K562 (cell line): ENCODE measurements around the gene CD82. TPM values are rescaled to one million over a fixed set of nuclear protein-coding genes. Genes with fewer than 3 reads are reported as not detected.

Source experiments
- ARNT ChIP-seq, 2 experiments: fragments of 450-650 bp; IDR thresholded peaks; 2 replicates each; pipeline ENCODE4 v1.6.1; 2016; ENCODE audit warnings: mild to moderate bottlenecking in 1 of 2
- ATF7 ChIP-seq: fragments of 450-650 bp; IDR thresholded peaks from 2 replicates; pipeline ENCODE4 v1.7.1; 2014; ENCODE audit warnings: mild to moderate bottlenecking, moderate library complexity
- BACH1 ChIP-seq: fragments of 200-800 bp; sonication (Bioruptor generic); IDR thresholded peaks from 2 replicates; pipeline ENCODE4 v1.6.1; 2016; ENCODE audit warnings: missing genetic modification characterization, missing compliant biosample characterization
- EHMT2 ChIP-seq: fragments of 450-650 bp; IDR thresholded peaks from 2 replicates; pipeline ENCODE4 v1.6.1; 2018; ENCODE audit warnings: antibody characterized with exemption
- EP400 ChIP-seq: fragments of 450-650 bp; IDR thresholded peaks from 2 replicates; pipeline ENCODE4 v1.6.1; 2017; ENCODE audit warnings: antibody characterized with exemption, mild to moderate bottlenecking, moderate library complexity
- ESRRA ChIP-seq: fragments of 450-650 bp; IDR thresholded peaks from 2 replicates; pipeline ENCODE4 v1.6.1; 2014; ENCODE audit warnings: low read depth, mild to moderate bottlenecking, moderate library complexity, borderline replicate concordance
- GTF2E2 ChIP-seq: fragments of 200-800 bp; sonication (Bioruptor generic); IDR thresholded peaks from 2 replicates; pipeline ENCODE4 v1.6.1; 2016; ENCODE audit warnings: missing genetic modification characterization, missing compliant biosample characterization
- JUNB ChIP-seq: fragments of 450-650 bp; formaldehyde crosslinking; conservative IDR thresholded peaks from 2 replicates; pipeline ENCODE4 v1.4.0; 2020; ENCODE audit warnings: mild to moderate bottlenecking
- KLF6 ChIP-seq: fragments of 250-450 bp; sonication (Bioruptor Pico); IDR thresholded peaks from 2 replicates; pipeline ENCODE4 v1.4.0; 2020; ENCODE audit warnings: mild to moderate bottlenecking, moderate library complexity, borderline replicate concordance
- MED1 ChIP-seq: sonication (generic); formaldehyde crosslinking; IDR thresholded peaks from 2 replicates; pipeline ENCODE4 v1.8.1; 2023; ENCODE audit warnings: missing genetic modification reagents, borderline replicate concordance
- MXI1 ChIP-seq: IDR thresholded peaks from 2 replicates; pipeline ENCODE4 v1.6.1; 2011; ENCODE audit warnings: low read depth, mild to moderate bottlenecking, improper control_type of control experiment, low read length
- NUFIP1 ChIP-seq: fragments of 450-650 bp; IDR thresholded peaks from 2 replicates; pipeline ENCODE4 v1.6.1; 2018; ENCODE audit not compliant: partially characterized antibody
- PHF21A ChIP-seq: fragments of 450-650 bp; IDR thresholded peaks from 2 replicates; pipeline ENCODE4 v1.6.1; 2017; ENCODE audit warnings: low read depth, borderline replicate concordance
- RBM17 ChIP-seq: fragments of 200-400 bp; formaldehyde crosslinking; IDR thresholded peaks from 2 replicates; pipeline ENCODE4 v1.6.1; 2017; ENCODE audit warnings: low read depth, mild to moderate bottlenecking, low read length, borderline replicate concordance
- RUNX1 ChIP-seq: sonication (generic); IDR thresholded peaks from 2 replicates; pipeline ENCODE4 v1.6.1; 2016; ENCODE audit warnings: antibody characterized with exemption, low read depth
- SMARCA5 ChIP-seq: fragments of 450-650 bp; IDR thresholded peaks from 2 replicates; pipeline ENCODE4 v1.6.1; 2016
- SPI1 ChIP-seq: IDR thresholded peaks from 2 replicates; pipeline ENCODE4 v1.6.1; 2011; ENCODE audit warnings: low read depth, low read length, control low read depth, borderline replicate concordance
- ZBED1 ChIP-seq: IDR thresholded peaks from 2 replicates; pipeline ENCODE4 v1.6.1; 2014
- ZBTB17 ChIP-seq: fragments of 450-650 bp; formaldehyde crosslinking; IDR thresholded peaks from 2 replicates; pipeline ENCODE4 v1.4.0; 2020; ENCODE audit warnings: mild to moderate bottlenecking
- ZFP36 ChIP-seq: fragments of 150-350 bp; IDR thresholded peaks from 2 replicates; pipeline ENCODE4 v1.6.1; 2018; ENCODE audit warnings: low read length, low read depth; ENCODE audit not compliant: partially characterized antibody
- ZKSCAN1 ChIP-seq: fragments of 150-350 bp; IDR thresholded peaks from 2 replicates; pipeline ENCODE4 v1.6.1; 2016; ENCODE audit warnings: low read depth, low read length
- ZNF695 ChIP-seq: fragments of 450-650 bp; formaldehyde crosslinking; IDR thresholded peaks from 2 replicates; pipeline ENCODE4 v1.4.0; 2020; ENCODE audit warnings: mild to moderate bottlenecking, moderate library complexity
- ZNF696 ChIP-seq: fragments of 250-450 bp; sonication (Bioruptor Pico); conservative IDR thresholded peaks from 2 replicates; pipeline ENCODE4 v1.4.0; 2020; ENCODE audit warnings: mild to moderate bottlenecking, moderate library complexity
- ZNF717 ChIP-seq: fragments of 250-450 bp; sonication (Bioruptor Pico); IDR thresholded peaks from 2 replicates; pipeline ENCODE4 v1.5.0; 2021
- polyA plus RNA-seq, 8 experiments: library from polyadenylated mRNA; depleted of rRNA in 4 of 8; stranded (reverse) in 5 of 8; unstranded in 3 of 8; fragments of >200 nt; fragmentation: Nextera tagmentation in 2 of 8; fragmentation: Illumina TruSeq in 1 of 8; extraction: Ambion mirVana in 2 of 8; extraction: Trizol in 1 of 8; gene quantifications; 2 replicates each; pipeline versions ENCODE4 v1.2.1 to v1.2.3, GENCODE V29; 2011 to 2014; ENCODE audit warnings: inconsistent platforms in 1 of 8, missing spikeins in 1 of 8
- total RNA-seq, 7 experiments: library from RNA; depleted of rRNA in 6 of 7; stranded (reverse); fragments of >200 nt in 6 of 7; fragmentation: Illumina TruSeq in 2 of 7; extraction: Trizol in 2 of 7; gene quantifications; 2 replicates each; pipeline versions ENCODE4 v1.2.1 to v1.2.3, GENCODE V29; 2011 to 2021; ENCODE audit warnings: low replicate concordance in 1 of 7
- TF ChIP-seq, protein P1 (sequence below): fragments of 450-650 bp; IDR thresholded peaks from 2 replicates; pipeline ENCODE4 v1.6.1; 2016; ENCODE audit warnings: borderline replicate concordance
- TF ChIP-seq, protein P2 (sequence below), 2 experiments: IDR thresholded peaks; 2 replicates each; pipeline ENCODE4 v1.6.1; 2011; ENCODE audit warnings: borderline replicate concordance in 1 of 2, control low read depth in 1 of 2, low read depth in 1 of 2, low read length in 1 of 2, mild to moderate bottlenecking in 1 of 2, mixed read lengths in 1 of 2, moderate library complexity in 1 of 2; ENCODE audit not compliant: insufficient read depth in 1 of 2, insufficient read length in 1 of 2, poor library complexity in 1 of 2, severe bottlenecking in 1 of 2; ENCODE audit errors: extremely low read depth in 1 of 2
- TF ChIP-seq, protein P3 (sequence below): IDR thresholded peaks from 2 replicates; pipeline ENCODE4 v1.6.1; 2016; ENCODE audit warnings: missing genetic modification characterization, missing compliant biosample characterization

CD82 gene
- total and polyA plus RNA-seq, 9 of the 15 experiments (the other 6 are each of a cell fraction or from before 2014, with no cell fraction given): 0.27 to 9.4 (median 3.0) TPM

- TF ChIP-seq ZKSCAN1 (no peak), MXI1 (no peak), EHMT2 (no peak), RUNX1 (no peak), SPI1 (no peak), ZNF695 (CRISPR knock-in tag) (no peak), SMARCA5 (no peak), GTF2E2 (tag) (no peak), ZBTB17 (no peak), ESRRA (no peak), ZNF717 (CRISPR knock-in tag) (no peak), ZFP36 (no peak), BACH1 (no peak), ZNF696 (CRISPR knock-in tag) (no peak), ARNT (IDR thresholded peaks at IDR 0.05) (no peak), EP400 (no peak), NUFIP1 (no peak), JUNB (CRISPR knock-in tag) (no peak), KLF6 (CRISPR knock-in tag) (no peak), ATF7 (peak; percentile 86), ZBED1 (no peak), MED1 (no peak), PHF21A (no peak), RBM17 (no peak)
- TF ChIP-seq, protein P1, sequence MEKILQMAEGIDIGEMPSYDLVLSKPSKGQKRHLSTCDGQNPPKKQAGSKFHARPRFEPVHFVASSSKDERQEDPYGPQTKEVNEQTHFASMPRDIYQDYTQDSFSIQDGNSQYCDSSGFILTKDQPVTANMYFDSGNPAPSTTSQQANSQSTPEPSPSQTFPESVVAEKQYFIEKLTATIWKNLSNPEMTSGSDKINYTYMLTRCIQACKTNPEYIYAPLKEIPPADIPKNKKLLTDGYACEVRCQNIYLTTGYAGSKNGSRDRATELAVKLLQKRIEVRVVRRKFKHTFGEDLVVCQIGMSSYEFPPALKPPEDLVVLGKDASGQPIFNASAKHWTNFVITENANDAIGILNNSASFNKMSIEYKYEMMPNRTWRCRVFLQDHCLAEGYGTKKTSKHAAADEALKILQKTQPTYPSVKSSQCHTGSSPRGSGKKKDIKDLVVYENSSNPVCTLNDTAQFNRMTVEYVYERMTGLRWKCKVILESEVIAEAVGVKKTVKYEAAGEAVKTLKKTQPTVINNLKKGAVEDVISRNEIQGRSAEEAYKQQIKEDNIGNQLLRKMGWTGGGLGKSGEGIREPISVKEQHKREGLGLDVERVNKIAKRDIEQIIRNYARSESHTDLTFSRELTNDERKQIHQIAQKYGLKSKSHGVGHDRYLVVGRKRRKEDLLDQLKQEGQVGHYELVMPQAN: no peak
- TF ChIP-seq, protein P2, sequence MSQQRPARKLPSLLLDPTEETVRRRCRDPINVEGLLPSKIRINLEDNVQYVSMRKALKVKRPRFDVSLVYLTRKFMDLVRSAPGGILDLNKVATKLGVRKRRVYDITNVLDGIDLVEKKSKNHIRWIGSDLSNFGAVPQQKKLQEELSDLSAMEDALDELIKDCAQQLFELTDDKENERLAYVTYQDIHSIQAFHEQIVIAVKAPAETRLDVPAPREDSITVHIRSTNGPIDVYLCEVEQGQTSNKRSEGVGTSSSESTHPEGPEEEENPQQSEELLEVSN (IDR thresholded peaks at IDR 0.05; ENCODE audit: borderline replicate concordance in 1 of 2, extremely low read depth in 1 of 2, insufficient read depth in 1 of 2, insufficient read length in 1 of 2, low read depth in 1 of 2, low read length in 1 of 2, poor library complexity in 1 of 2, severe bottlenecking in 1 of 2): no peak
- TF ChIP-seq, protein P3, sequence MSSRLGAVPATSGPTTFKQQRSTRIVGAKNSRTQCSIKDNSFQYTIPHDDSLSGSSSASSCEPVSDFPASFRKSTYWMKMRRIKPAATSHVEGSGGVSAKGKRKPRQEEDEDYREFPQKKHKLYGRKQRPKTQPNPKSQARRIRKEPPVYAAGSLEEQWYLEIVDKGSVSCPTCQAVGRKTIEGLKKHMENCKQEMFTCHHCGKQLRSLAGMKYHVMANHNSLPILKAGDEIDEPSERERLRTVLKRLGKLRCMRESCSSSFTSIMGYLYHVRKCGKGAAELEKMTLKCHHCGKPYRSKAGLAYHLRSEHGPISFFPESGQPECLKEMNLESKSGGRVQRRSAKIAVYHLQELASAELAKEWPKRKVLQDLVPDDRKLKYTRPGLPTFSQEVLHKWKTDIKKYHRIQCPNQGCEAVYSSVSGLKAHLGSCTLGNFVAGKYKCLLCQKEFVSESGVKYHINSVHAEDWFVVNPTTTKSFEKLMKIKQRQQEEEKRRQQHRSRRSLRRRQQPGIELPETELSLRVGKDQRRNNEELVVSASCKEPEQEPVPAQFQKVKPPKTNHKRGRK: no peak
These were observed 69.2 kb downstream of the CD82 start (continued) for GRCh38 chr11:44634401-44635281.
